Glutamatergic neuron (in vitro differentiated cells): ENCODE measurements around the gene MTERF2. TPM values are rescaled to one million over a fixed set of nuclear protein-coding genes. Genes with fewer than 3 reads are reported as not detected.

Experiments
- DNase-seq: peaks from one replicate; pipeline ENCODE4 v3.0.0; 2022
- H3K27ac Mint-ChIP-seq: one replicate; pipeline ENCODE4 v1.8.0; 2020; ENCODE audit warnings: mild to moderate bottlenecking, mixed read lengths, inconsistent platforms; ENCODE audit not compliant: unreplicated experiment
- H3K27me3 Mint-ChIP-seq: one replicate; pipeline ENCODE4 v1.8.0; 2020; ENCODE audit warnings: mild to moderate bottlenecking, moderate library complexity, mixed read lengths, inconsistent platforms; ENCODE audit not compliant: unreplicated experiment
- H3K36me3 Mint-ChIP-seq: one replicate; pipeline ENCODE4 v1.8.0; 2020; ENCODE audit warnings: mild to moderate bottlenecking, mixed read lengths, inconsistent platforms; ENCODE audit not compliant: unreplicated experiment
- H3K4me1 Mint-ChIP-seq: one replicate; pipeline ENCODE4 v1.8.0; 2020; ENCODE audit warnings: mild to moderate bottlenecking, low read depth, mixed read lengths, inconsistent platforms; ENCODE audit not compliant: unreplicated experiment
- H3K4me3 Mint-ChIP-seq: one replicate; pipeline ENCODE4 v1.8.0; 2020; ENCODE audit warnings: mild to moderate bottlenecking, mixed read lengths, inconsistent platforms; ENCODE audit not compliant: unreplicated experiment
- H3K9me3 Mint-ChIP-seq: one replicate; pipeline ENCODE4 v1.8.0; 2020; ENCODE audit warnings: mild to moderate bottlenecking, moderate library complexity, mixed read lengths, inconsistent platforms; ENCODE audit not compliant: unreplicated experiment
- total RNA-seq: library from RNA; stranded (reverse); fragmentation: NEBNext Ultra II Directional; extraction: Animal tissue kit (Norgen Biotek cat#: 25700); gene quantifications from one replicate; pipeline ENCODE4 v1.2.1, GENCODE V29; 2021; ENCODE audit not compliant: unreplicated experiment
- TF ChIP-seq, protein P1 (sequence below): fragments of 200-600 bp; sonication (generic); IDR thresholded peaks from one replicate; pipeline ENCODE4 v1.5.0; 2021; ENCODE audit not compliant: partially characterized antibody, unreplicated experiment

Gene MTERF2
- total RNA-seq, 1 donor from 2014 or later: 13.2 TPM

DNA sequence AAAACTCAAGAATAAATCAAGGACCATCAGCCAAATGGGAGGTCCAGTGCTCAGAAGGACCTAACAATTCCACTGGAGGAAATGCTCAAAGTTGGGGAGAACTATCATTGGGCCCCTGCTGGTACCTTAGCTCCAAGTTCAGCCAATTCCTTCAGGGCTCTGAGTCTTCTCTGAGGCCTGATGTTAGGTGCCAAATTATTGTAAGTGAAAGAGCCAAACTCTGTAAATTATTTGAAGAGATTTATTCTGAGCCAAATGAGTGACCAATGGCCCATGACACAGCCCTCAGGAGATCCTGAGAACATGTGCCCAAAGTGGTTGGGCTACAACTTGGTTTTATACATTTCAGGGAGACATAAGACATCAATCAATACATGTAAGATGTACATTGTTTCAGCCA is 39.5 kb downstream of the MTERF2 start:
- peaks cover 9% of the 10 kb centered on the region for H3K36me3 Mint-ChIP-seq
- no peaks in the 10 kb centered on the region for H3K27me3 Mint-ChIP-seq
- H3K4me3 Mint-ChIP-seq: no peak overlapping the region
- DNase-seq: no peak
- TF ChIP-seq, protein P1, sequence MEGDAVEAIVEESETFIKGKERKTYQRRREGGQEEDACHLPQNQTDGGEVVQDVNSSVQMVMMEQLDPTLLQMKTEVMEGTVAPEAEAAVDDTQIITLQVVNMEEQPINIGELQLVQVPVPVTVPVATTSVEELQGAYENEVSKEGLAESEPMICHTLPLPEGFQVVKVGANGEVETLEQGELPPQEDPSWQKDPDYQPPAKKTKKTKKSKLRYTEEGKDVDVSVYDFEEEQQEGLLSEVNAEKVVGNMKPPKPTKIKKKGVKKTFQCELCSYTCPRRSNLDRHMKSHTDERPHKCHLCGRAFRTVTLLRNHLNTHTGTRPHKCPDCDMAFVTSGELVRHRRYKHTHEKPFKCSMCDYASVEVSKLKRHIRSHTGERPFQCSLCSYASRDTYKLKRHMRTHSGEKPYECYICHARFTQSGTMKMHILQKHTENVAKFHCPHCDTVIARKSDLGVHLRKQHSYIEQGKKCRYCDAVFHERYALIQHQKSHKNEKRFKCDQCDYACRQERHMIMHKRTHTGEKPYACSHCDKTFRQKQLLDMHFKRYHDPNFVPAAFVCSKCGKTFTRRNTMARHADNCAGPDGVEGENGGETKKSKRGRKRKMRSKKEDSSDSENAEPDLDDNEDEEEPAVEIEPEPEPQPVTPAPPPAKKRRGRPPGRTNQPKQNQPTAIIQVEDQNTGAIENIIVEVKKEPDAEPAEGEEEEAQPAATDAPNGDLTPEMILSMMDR: no peak
- no peaks in the 10 kb centered on the region for H3K4me1 Mint-ChIP-seq
- peaks cover 3% of the 10 kb centered on the region for H3K9me3 Mint-ChIP-seq
- no peak overlapping the region for H3K27ac Mint-ChIP-seq

- H3K4me3 Mint-ChIP-seq: no peak overlapping the region
- H3K27me3 Mint-ChIP-seq: no peaks in the 10 kb centered on the region
- TF ChIP-seq, protein P1: no peak
- H3K9me3 Mint-ChIP-seq: peaks cover 3% of the 10 kb centered on the region
- H3K27ac Mint-ChIP-seq: no peak overlapping the region
- H3K4me1 Mint-ChIP-seq: no peaks in the 10 kb centered on the region
- H3K36me3 Mint-ChIP-seq: peaks cover 11% of the 10 kb centered on the region
- DNase-seq: no peak
Measured at GRCh38 chr12:106945261-106945851, 41.6 kb downstream of the MTERF2 start.

GRCh38 chr12:106942775-106943174 is 44.2 kb downstream of the MTERF2 start:
- Mint-ChIP-seq H3K4me1 (no peaks in the 10 kb centered on the region), H3K27ac (no peak overlapping the region), H3K27me3 (no peaks in the 10 kb centered on the region), H3K4me3 (no peak overlapping the region), H3K9me3 (peaks cover 3% of the 10 kb centered on the region), H3K36me3 (peaks cover 9% of the 10 kb centered on the region)
- no peak for DNase-seq
- TF ChIP-seq, protein P1: no peak

DNA sequence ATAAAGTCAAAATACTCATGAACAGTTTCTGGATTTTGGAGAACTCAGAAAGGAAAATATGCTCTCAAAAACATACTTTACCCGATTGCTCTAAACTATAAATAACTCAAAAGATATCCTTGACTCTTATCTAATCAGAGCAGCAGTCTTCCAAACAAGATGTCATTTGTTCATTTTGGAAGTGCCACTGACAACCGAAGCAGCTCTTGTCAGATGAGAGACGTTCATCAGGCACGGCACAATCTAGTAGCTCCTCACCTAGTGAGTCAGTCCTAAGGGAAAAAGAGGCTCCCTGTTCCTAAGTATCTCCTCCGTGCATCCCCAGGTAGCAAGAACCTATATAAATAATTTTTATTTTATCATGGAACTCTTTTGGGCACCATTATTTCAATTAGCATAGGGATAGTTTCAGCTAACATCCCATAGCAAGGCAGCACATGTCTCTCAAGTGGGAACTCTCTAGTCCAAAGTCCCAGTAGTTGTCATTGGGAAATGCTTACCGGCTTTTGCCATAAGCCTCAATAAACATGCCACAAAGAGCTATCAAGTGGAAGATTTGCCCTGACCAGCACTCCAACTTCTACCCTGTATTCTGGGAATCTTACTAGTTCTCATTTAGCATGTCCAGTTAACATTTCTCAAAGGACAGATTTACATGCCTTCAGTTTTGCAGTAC is 45.3 kb downstream of the MTERF2 start:
- H3K27ac Mint-ChIP-seq: no peak overlapping the region
- DNase-seq: no peak
- H3K4me1 Mint-ChIP-seq: no peaks in the 10 kb centered on the region
- no peaks in the 10 kb centered on the region for H3K27me3 Mint-ChIP-seq
- H3K4me3 Mint-ChIP-seq: no peak overlapping the region
- H3K9me3 Mint-ChIP-seq: no peaks in the 10 kb centered on the region
- peaks cover 6% of the 10 kb centered on the region for H3K36me3 Mint-ChIP-seq
- TF ChIP-seq, protein P1: no peak

- Mint-ChIP-seq H3K4me3 (no peak overlapping the region), H3K36me3 (no peaks in the 10 kb centered on the region), H3K27me3 (no peaks in the 10 kb centered on the region), H3K27ac (no peak overlapping the region), H3K9me3 (peaks cover 1% of the 10 kb centered on the region), H3K4me1 (no peaks in the 10 kb centered on the region)
- TF ChIP-seq, protein P1: no peak
- no peak for DNase-seq
Measured at GRCh38 chr12:106934277-106934676, 52.7 kb downstream of the MTERF2 start.
